DND-41 (cell line): Measurements from ENCODE around the gene LDLR.

ENCODE experiments used
- CTCF ChIP-seq: IDR thresholded peaks from 2 replicates; pipeline ENCODE4 v1.5.1; 2012; ENCODE audit warnings: borderline replicate concordance, low read length, moderate library complexity, mild to moderate bottlenecking; ENCODE audit not compliant: poor library complexity, severe bottlenecking; ENCODE audit errors: extremely low read depth
- EZH2 ChIP-seq: IDR thresholded peaks from 3 replicates; pipeline ENCODE4 v1.6.1; 2012; ENCODE audit warnings: borderline replicate concordance, low read depth, mild to moderate bottlenecking, moderate library complexity, low read length, inconsistent platforms; ENCODE audit not compliant: severe bottlenecking

- TF ChIP-seq CTCF (no peak), EZH2 (no peak)
Observed at GRCh38 chr19:11046605-11047354, 42.5 kb upstream of the LDLR start.
